SK-N-MC (cell line): ENCODE measurements around the gene NISCH.

Experiments
- EZH2 ChIP-seq: fragments of 200-600 bp; sonication (generic); IDR thresholded peaks from one replicate; pipeline ENCODE4 v1.6.1; 2017; ENCODE audit warnings: antibody characterized with exemption
- FOXP2 ChIP-seq: optimal IDR thresholded peaks from 2 replicates; pipeline ENCODE3; 2011; ENCODE audit warnings: mild to moderate bottlenecking, moderate library complexity; ENCODE audit not compliant: insufficient read depth; ENCODE audit errors: extremely low read length, control extremely low read depth
- POLR2AphosphoS5 ChIP-seq: IDR thresholded peaks from 2 replicates; pipeline ENCODE4 v1.6.1; 2012; ENCODE audit warnings: mild to moderate bottlenecking, low read depth, low read length, borderline replicate concordance

GRCh38 chr3:52473026-52473425, 17.6 kb downstream of the NISCH start:
- TF ChIP-seq POLR2AphosphoS5 (no peak), EZH2 (no peak), FOXP2 (no peak)
